DND-41 (cell line): Measurements from ENCODE around the gene HGFAC.
"Not testable (repeated sequence)": the region's sequence is repeated elsewhere in the genome, so short reads cannot be mapped to it uniquely, and the experiment has no call there.

Experiments
- ATAC-seq: fragments of 200-7000 bp; cut with Tn5 transposase; 3 replicates; pipeline ENCODE4 v1.9.1; 2021; ENCODE audit warnings: low read depth; ENCODE audit not compliant: insufficient read depth
- DNase-seq: peaks from one replicate; pipeline ENCODE4 v3.0.0-alpha.2; 2020
- H2AFZ ChIP-seq: 2 replicates; pipeline ENCODE4 v1.6.0; 2012; ENCODE audit warnings: low read depth, low read length
- H3K27ac ChIP-seq: 2 replicates; pipeline ENCODE4 v1.5.1; 2012; ENCODE audit warnings: low read length, inconsistent platforms
- H3K27me3 ChIP-seq: fragments of 200-600 bp; sonication (generic); 2 replicates; pipeline ENCODE4 v1.6.0; 2012; ENCODE audit warnings: low read length, mild to moderate bottlenecking, inconsistent platforms; ENCODE audit not compliant: insufficient read depth, poor library complexity
- H3K36me3 ChIP-seq: 2 replicates; pipeline ENCODE4 v1.5.1; 2012; ENCODE audit warnings: low read length, inconsistent platforms; ENCODE audit not compliant: insufficient read depth
- H3K4me1 ChIP-seq: 2 replicates; pipeline ENCODE4 v1.5.1; 2012; ENCODE audit warnings: mild to moderate bottlenecking, low read length; ENCODE audit not compliant: insufficient read depth
- H3K4me2 ChIP-seq: 2 replicates; pipeline ENCODE4 v1.6.0; 2012; ENCODE audit warnings: mild to moderate bottlenecking, moderate library complexity, low read length, inconsistent platforms; ENCODE audit not compliant: insufficient read depth
- H3K4me3 ChIP-seq, 2 experiments: fragments of 200-600 bp in 1 of 2; shearing (Covaris generic) in 1 of 2; 2 replicates each; pipeline ENCODE4 v1.5.1; 2012 to 2016; ENCODE audit warnings: inconsistent platforms in 2 of 2, low read length in 2 of 2, mild to moderate bottlenecking in 2 of 2, low read depth in 1 of 2, moderate library complexity in 1 of 2
- H3K79me2 ChIP-seq: 2 replicates; pipeline ENCODE4 v1.6.0; 2012; ENCODE audit warnings: low read length, inconsistent platforms; ENCODE audit not compliant: insufficient read depth
- H3K9ac ChIP-seq: 2 replicates; pipeline ENCODE4 v1.6.0; 2012; ENCODE audit warnings: low read depth, mild to moderate bottlenecking, inconsistent platforms, low read length, moderate library complexity
- H3K9me3 ChIP-seq: 2 replicates; pipeline ENCODE4 v1.5.1; 2012; ENCODE audit warnings: low read length, moderate library complexity, mild to moderate bottlenecking, inconsistent platforms; ENCODE audit not compliant: insufficient read depth, severe bottlenecking
- H4K20me1 ChIP-seq: 2 replicates; pipeline ENCODE4 v1.6.0; 2012; ENCODE audit warnings: low read length; ENCODE audit not compliant: insufficient read depth
- CTCF ChIP-seq: IDR thresholded peaks from 2 replicates; pipeline ENCODE4 v1.5.1; 2012; ENCODE audit warnings: borderline replicate concordance, low read length, moderate library complexity, mild to moderate bottlenecking; ENCODE audit not compliant: poor library complexity, severe bottlenecking; ENCODE audit errors: extremely low read depth
- EZH2 ChIP-seq: IDR thresholded peaks from 3 replicates; pipeline ENCODE4 v1.6.1; 2012; ENCODE audit warnings: borderline replicate concordance, low read depth, mild to moderate bottlenecking, moderate library complexity, low read length, inconsistent platforms; ENCODE audit not compliant: severe bottlenecking

The HGFAC gene

GRCh38 chr4:3458371-3458770 lies 16.6 kb downstream of the HGFAC start:
- no peaks in the 10 kb centered on the region for H3K27me3 ChIP-seq

GRCh38 chr4:3459156-3459555 lies 17.4 kb downstream of the HGFAC start:
- not testable (repeated sequence) for DNase-seq, H3K27ac ChIP-seq, H3K4me1 ChIP-seq, ATAC-seq, H3K4me3 ChIP-seq, H3K79me2 ChIP-seq, H3K27me3 ChIP-seq, H3K9me3 ChIP-seq, H2AFZ ChIP-seq, H3K36me3 ChIP-seq, H3K9ac ChIP-seq, H4K20me1 ChIP-seq, H3K4me2 ChIP-seq

More at GRCh38 chr4:3458371-3458770, 16.6 kb downstream of the HGFAC start:
- ATAC-seq: no peak
- Histone ChIP-seq H3K9me3 (no peaks in the 10 kb centered on the region), H3K4me1 (no peaks in the 10 kb centered on the region), H3K36me3 (no peaks in the 10 kb centered on the region), H3K79me2 (no peaks in the 10 kb centered on the region), H4K20me1 (no peaks in the 10 kb centered on the region), H3K4me3 (no peak overlapping the region), H3K4me2 (no peak overlapping the region), H2AFZ (no peak overlapping the region), H3K27ac (no peak overlapping the region), H3K9ac (no peak overlapping the region)
- TF ChIP-seq EZH2 (no peak), CTCF (no peak)
- DNase-seq: no peak

GRCh38 chr4:3460926-3461325 lies 19.2 kb downstream of the HGFAC start:
- H4K20me1 ChIP-seq: no peaks in the 10 kb centered on the region; the same call in 1 of the 2 replicates
- no peaks in the 10 kb centered on the region for H3K4me1 ChIP-seq
- H3K27ac ChIP-seq: no peak overlapping the region
- H3K79me2 ChIP-seq: no peaks in the 10 kb centered on the region
- TF ChIP-seq CTCF (no peak), EZH2 (no peak)
- DNase-seq: no peak
- no peak overlapping the region for H3K9ac ChIP-seq
- H3K27me3 ChIP-seq: no peaks in the 10 kb centered on the region
- H3K36me3 ChIP-seq: no peaks in the 10 kb centered on the region
- ATAC-seq: no peak
- no peak overlapping the region for H3K4me2 ChIP-seq
- no peak overlapping the region for H2AFZ ChIP-seq
- H3K4me3 ChIP-seq: no peak overlapping the region
- H3K9me3 ChIP-seq: no peaks in the 10 kb centered on the region

GRCh38 chr4:3461515-3462291 lies 19.9 kb downstream of the HGFAC start:
- no peaks in the 10 kb centered on the region for H3K36me3 ChIP-seq
- H3K4me2 ChIP-seq: no peak overlapping the region
- H3K27me3 ChIP-seq: no peaks in the 10 kb centered on the region
- no peak overlapping the region for H3K27ac ChIP-seq
- no peaks in the 10 kb centered on the region for H3K79me2 ChIP-seq
- H4K20me1 ChIP-seq: no peaks in the 10 kb centered on the region; the same call in 1 of the 2 replicates
- no peak overlapping the region for H3K4me3 ChIP-seq
- H2AFZ ChIP-seq: no peak overlapping the region
- ATAC-seq (no peak), DNase-seq (no peak)
- no peak for TF ChIP-seq EZH2
- no peak for TF ChIP-seq CTCF
- H3K9ac ChIP-seq: no peak overlapping the region
- no peaks in the 10 kb centered on the region for H3K4me1 ChIP-seq
- no peaks in the 10 kb centered on the region for H3K9me3 ChIP-seq
